Esophagus squamous epithelium (tissue), 4 donors: ENCODE data around the gene DOCK2.

Experiments
- CTCF ChIP-seq, 6 experiments: fragments of 450-650 bp in 4 of 6; fragments of 200-600 bp in 2 of 6; sonication (generic) in 2 of 6; IDR thresholded peaks; one replicate each; pipeline ENCODE4 v1.5.1; 2016 to 2019; ENCODE audit warnings: antibody characterized with exemption in 6 of 6, mild to moderate bottlenecking in 4 of 6, moderate library complexity in 4 of 6
- POLR2A ChIP-seq, 4 donors: fragments of 450-650 bp; IDR thresholded peaks; one replicate each; pipeline ENCODE4 v1.6.1; 2017; ENCODE audit warnings: antibody characterized with exemption in 4 of 4, mild to moderate bottlenecking in 4 of 4, moderate library complexity in 3 of 4

GRCh38 chr5:170103447-170103846 is 466.4 kb downstream of the DOCK2 start:
- TF ChIP-seq CTCF (IDR thresholded peaks at IDR 0.05), result no peak
- no peak for TF ChIP-seq POLR2A (IDR thresholded peaks at IDR 0.05)
